NOMO-1 treated with DMSO at 0.1 percent for 48 hours (cell line): ENCODE data around the gene MEPE.
A peak's percentile ranks its signal among the peaks of the same experiment; 100 is the strongest.

ENCODE experiments used
- DNase-seq: peaks from one replicate; lab custom pipeline; 2025; ENCODE audit not compliant: unreplicated experiment; lab: John Stamatoyannopoulos, UW

Gene MEPE, protein sequence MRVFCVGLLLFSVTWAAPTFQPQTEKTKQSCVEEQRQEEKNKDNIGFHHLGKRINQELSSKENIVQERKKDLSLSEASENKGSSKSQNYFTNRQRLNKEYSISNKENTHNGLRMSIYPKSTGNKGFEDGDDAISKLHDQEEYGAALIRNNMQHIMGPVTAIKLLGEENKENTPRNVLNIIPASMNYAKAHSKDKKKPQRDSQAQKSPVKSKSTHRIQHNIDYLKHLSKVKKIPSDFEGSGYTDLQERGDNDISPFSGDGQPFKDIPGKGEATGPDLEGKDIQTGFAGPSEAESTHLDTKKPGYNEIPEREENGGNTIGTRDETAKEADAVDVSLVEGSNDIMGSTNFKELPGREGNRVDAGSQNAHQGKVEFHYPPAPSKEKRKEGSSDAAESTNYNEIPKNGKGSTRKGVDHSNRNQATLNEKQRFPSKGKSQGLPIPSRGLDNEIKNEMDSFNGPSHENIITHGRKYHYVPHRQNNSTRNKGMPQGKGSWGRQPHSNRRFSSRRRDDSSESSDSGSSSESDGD

GRCh38 chr4:87832669-87833068, at the start of gene MEPE:
Gene MEPE, plus strand, starts transcription at chr4:87832969. Its CDS starts 1,746 bp downstream, at chr4:87834715.
- DNase-seq = no peak

GRCh38 chr4:87783781-87784180, 49.0 kb upstream of the MEPE start:
- DNase-seq = no peak

DNA sequence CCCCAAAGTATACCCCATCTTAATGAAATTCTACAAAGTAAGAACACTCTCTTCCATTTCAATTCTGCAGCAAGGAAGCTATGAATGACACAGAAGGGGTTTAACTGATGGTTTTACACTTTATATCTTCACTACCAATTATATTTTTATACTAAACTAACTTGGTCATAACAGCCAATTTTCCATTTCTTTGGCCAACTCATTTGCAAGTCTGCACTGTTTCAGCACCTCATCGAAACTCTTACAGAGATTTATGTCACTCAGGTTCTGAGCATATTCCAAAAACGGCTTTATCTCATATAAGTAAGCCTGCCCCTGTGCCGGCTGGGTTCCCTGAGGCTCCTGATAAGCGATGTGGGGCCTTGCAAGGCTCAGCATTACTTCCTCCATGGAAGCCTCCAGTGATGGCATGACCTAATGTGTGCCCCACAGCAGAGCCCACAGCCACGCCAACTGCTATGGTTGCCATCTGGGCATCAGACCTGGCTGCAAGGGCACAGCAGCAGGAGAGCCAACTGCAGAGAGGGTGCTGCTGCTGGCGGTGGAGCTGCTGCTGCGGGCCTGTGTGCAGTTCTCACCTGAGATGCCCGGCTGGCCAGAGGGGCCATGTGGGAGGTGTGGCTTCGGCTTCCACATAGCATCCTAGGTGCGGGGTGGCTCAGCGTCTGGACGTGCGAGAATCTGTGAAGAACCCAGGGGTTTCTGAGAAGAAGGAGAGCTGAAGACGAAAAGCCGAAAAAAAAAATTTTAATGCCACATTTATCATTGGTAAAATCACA, 46.8 kb upstream of the MEPE start:
- DNase-seq = no peak

DNA sequence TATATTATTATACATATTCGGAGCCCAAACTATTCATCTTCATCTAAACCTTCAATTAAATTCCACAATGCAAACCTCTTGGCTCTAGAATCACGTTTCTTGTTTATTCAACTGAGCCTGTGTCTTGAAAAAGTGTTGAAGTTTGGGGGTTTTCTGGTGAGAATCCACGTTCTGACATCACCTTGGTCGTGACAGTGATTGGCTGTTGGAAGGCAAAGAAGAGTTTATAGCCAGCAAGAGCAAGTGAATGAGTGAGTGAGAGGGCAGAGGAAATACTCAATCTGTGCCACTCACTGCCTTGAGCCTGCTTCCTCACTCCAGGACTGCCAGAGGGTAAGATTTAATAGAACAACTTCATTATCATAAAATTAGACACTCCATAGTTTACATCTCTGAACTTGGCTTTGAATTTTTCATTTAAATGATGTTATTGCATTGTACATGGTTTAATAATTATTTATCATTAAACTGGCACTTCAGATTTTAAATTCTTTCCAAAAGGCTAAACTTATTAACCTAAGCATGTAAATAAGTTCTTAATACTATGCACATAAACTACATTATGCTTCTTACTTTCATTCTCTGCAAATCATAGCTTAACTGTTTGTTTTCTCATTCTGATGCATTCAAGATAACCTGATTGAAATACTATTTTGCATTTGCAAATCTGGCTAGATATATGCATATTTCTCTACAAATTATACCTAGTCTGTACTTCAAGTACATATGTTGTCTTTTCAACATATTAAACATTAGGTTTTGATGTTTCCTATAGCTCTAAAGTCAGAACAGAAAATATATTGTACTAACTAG, 33.3 kb upstream of the MEPE start, which contains the start of gene IBSP:
Gene IBSP, plus strand, starts transcription at position 254 of the 813 bp plus-strand sequence. CDS start 2,808 bp downstream, outside the sequence.
- DNase-seq = no peak

- no peak for DNase-seq
Observed at GRCh38 chr4:87802858-87803257, 29.9 kb upstream of the MEPE start.

GRCh38 chr4:87803421-87803820, 29.3 kb upstream of the MEPE start:
- no peak for DNase-seq

DNA sequence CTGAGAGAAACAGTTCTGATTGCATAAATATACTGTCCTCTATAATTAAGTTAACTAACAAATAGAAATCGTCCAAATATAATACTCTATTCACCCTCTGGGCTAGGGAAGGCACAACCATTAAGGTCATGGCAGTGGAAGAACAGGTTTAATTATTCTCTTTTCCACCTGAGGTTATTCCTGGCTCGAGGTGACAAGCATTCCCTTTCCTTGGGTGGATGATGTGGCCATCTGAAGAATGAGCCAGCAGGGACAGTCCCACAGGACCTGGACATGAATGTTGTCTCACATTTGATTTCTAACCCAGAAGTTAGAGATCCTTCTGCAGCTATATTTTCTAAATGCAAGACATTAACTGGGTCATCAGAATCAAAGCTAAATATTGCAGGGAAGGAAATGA, 27.9 kb upstream of the MEPE start:
- DNase-seq = no peak

DNA sequence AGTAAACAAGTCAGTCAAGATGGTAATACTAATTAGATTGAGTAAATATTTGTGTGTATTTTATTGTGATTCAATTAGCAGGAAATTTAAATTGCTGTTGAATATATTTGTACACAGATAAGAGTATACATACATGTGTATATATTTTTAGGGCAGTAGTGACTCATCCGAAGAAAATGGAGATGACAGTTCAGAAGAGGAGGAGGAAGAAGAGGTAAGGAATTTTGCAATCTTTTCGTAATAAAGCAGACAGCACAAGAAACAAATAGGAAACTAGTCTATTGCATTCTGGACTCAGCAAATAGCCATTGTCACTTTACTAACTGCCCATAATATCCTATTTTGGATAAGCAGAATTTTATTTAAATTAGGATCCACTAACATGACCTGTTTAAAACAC, 26.8 kb upstream of the MEPE start:
- DNase-seq = peak; percentile 73

DNA sequence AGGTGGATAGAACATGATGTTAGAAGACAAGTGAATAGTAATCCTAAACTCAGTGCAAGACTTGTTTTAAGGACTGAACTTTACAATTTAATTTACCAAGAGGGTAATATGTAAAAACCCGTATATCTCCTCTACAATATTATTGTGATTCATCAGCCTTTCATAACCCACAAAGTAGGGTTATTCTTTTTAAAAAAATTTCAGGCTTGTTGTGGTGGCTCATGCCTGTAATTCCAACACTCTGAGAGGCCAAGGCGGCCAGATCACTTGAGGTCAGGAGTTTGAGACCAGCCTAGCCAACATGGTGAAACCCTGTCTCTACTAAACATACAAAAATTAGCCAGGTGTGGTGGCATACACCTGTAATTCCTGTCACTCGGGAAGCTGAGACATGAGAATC, 26.2 kb upstream of the MEPE start:
- no peak for DNase-seq

GRCh38 chr4:87807402-87807801, 25.4 kb upstream of the MEPE start:
- DNase-seq = peak; percentile 46

DNA sequence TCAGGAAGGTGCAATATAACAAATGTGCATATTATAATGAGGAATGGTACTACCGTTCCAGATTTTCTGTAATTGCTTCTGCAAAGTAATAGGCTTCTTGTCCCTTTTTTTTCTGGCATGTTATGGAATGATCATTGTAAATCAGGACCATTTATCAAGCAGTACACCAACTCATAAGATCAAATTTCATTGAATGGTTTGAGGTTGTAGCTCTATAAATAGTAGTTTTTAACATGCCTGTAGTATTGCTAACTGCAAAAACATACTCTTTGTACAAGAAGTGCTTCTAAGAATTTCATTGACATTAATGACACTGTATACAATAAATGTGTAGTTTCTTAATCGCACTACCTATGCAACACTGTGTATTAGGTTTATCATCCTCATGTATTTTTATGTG, 20.8 kb upstream of the MEPE start:
- DNase-seq = no peak

- DNase-seq = no peak
Observed at GRCh38 chr4:87819281-87819919, 13.4 kb upstream of the MEPE start.

- DNase-seq = no peak
Observed at GRCh38 chr4:87823200-87823599, 9.6 kb upstream of the MEPE start.

DNA sequence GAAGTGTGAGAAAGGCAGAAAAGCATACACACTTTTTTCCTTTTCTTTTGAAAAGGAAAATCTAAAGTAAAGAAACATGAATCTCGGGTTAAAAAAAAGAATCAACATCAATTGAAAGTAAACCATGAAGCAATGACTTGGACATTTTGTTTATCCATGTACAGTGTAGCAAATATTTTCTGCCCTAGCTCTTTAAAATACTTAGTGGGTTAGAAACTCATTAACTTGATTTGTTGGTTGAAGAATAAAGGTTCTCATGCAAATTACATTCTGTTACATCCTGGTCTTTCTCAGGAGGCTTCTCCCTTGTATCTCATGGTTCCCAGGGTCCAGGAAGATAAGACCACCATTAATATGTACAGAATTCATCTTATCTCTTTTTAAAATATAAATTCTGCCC, 9.0 kb upstream of the MEPE start:
- DNase-seq = no peak

GRCh38 chr4:87824352-87824751, 8.4 kb upstream of the MEPE start:
- DNase-seq = no peak

- no peak for DNase-seq
Observed at GRCh38 chr4:87834401-87834800, 1.6 kb downstream of the MEPE start.

GRCh38 chr4:87835197-87835596, 2.4 kb downstream of the MEPE start:
- DNase-seq = no peak

GRCh38 chr4:87835743-87836142, 3.0 kb downstream of the MEPE start:
- no peak for DNase-seq

- peak; percentile 2 for DNase-seq
Observed at GRCh38 chr4:87838205-87838604, 5.4 kb downstream of the MEPE start.

DNA sequence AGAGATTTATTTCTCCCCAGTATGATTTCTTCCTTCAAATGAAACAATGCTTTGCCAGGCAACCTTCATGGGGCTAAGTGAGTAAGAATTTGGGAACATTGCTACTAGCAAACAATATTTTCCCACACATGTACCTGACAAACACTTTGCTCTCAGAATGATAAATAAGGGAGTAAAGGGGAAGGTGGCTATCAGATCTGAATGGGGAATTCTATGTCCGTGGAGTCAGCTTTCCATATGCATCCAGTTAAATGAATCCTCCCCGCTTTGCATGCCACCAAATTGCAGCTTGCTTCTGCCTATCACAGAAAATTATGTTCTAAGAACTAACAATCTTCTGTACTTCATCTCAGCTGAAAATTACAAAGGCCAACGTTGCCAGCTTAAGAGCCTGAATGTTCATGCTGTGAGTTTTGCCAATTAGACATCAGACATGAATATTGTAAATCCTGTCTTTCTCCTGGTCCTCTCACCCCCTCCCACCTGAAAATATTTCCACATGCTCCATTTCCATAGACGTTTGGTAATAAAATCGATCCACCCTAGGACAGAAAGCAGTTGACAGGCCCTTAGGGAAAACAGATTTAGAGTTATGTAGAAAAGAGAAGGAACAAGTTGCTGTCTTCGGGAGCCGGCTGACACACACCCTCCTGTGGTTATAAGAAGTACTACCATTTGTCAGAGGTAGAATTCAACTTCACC, 6.3 kb downstream of the MEPE start:
- peak; percentile 36 for DNase-seq
